IPS-20b (cell line): ENCODE measurements around the gene TMEM202.
"Not testable (repeated sequence)": the region's sequence is repeated elsewhere in the genome, so short reads cannot be mapped to it uniquely, and the experiment has no call there.

Experiments
- H3K27ac ChIP-seq: one replicate; pipeline ENCODE4 v1.5.1; 2013; ENCODE audit warnings: low read length
- H3K27me3 ChIP-seq: 2 replicates; pipeline ENCODE4 v1.6.1; 2013; ENCODE audit warnings: mild to moderate bottlenecking, low read length, inconsistent platforms; ENCODE audit not compliant: insufficient read depth
- H3K36me3 ChIP-seq: 2 replicates; pipeline ENCODE4 v1.6.1; 2013; ENCODE audit warnings: low read depth, mild to moderate bottlenecking, inconsistent platforms, low read length, moderate library complexity; ENCODE audit not compliant: insufficient read depth
- H3K4me1 ChIP-seq: 2 replicates; pipeline ENCODE4 v1.6.1; 2013; ENCODE audit warnings: mild to moderate bottlenecking, control low read depth, inconsistent platforms, low read length, moderate library complexity; ENCODE audit not compliant: insufficient read depth
- H3K4me3 ChIP-seq: 2 replicates; pipeline ENCODE4 v1.5.1; 2013; ENCODE audit warnings: mild to moderate bottlenecking, low read length, inconsistent platforms
- H3K9ac ChIP-seq: 2 replicates; pipeline ENCODE4 v1.6.1; 2013; ENCODE audit warnings: low read depth, mild to moderate bottlenecking, inconsistent platforms, low read length, moderate library complexity
- H3K9me3 ChIP-seq: 2 replicates; pipeline ENCODE4 v1.6.1; 2013; ENCODE audit warnings: mild to moderate bottlenecking, low read depth, low read length, inconsistent platforms; ENCODE audit not compliant: insufficient read depth

TMEM202 gene

GRCh38 chr15:72437650-72438316 is 39.7 kb downstream of the TMEM202 start:
- no peak overlapping the region for H3K9ac ChIP-seq
- no peaks in the 10 kb centered on the region; the same call in 1 of the 2 replicates for H3K27me3 ChIP-seq
- H3K27ac ChIP-seq = no peak overlapping the region
- no peaks in the 10 kb centered on the region for H3K4me1 ChIP-seq
- peaks cover 11% of the 10 kb centered on the region for H3K9me3 ChIP-seq
- H3K4me3 ChIP-seq = no peak overlapping the region
- no peaks in the 10 kb centered on the region for H3K36me3 ChIP-seq

GRCh38 chr15:72442848-72443247 is 44.7 kb downstream of the TMEM202 start:
- H3K4me1 ChIP-seq, H3K27me3 ChIP-seq, H3K4me3 ChIP-seq, H3K9me3 ChIP-seq, H3K27ac ChIP-seq, H3K36me3 ChIP-seq, H3K9ac ChIP-seq: not testable (repeated sequence)

GRCh38 chr15:72445426-72445825 is 47.3 kb downstream of the TMEM202 start:
- Histone ChIP-seq H3K4me1 (no peaks in the 10 kb centered on the region), H3K27ac (no peak overlapping the region), H3K27me3 (no peaks in the 10 kb centered on the region), H3K9ac (no peak overlapping the region), H3K36me3 (no peaks in the 10 kb centered on the region), H3K4me3 (no peak overlapping the region), H3K9me3 (no peaks in the 10 kb centered on the region)

GRCh38 chr15:72450805-72451204 is 52.7 kb downstream of the TMEM202 start:
- Histone ChIP-seq H3K4me3 (no peak overlapping the region), H3K36me3 (no peaks in the 10 kb centered on the region), H3K27me3 (no peaks in the 10 kb centered on the region), H3K9ac (no peak overlapping the region), H3K27ac (no peak overlapping the region), H3K9me3 (no peaks in the 10 kb centered on the region), H3K4me1 (no peaks in the 10 kb centered on the region)

- Histone ChIP-seq H3K27me3 (no peaks in the 10 kb centered on the region), H3K27ac (no peak overlapping the region), H3K4me3 (no peak overlapping the region), H3K9ac (no peak overlapping the region), H3K9me3 (no peaks in the 10 kb centered on the region), H3K4me1 (no peaks in the 10 kb centered on the region), H3K36me3 (no peaks in the 10 kb centered on the region)
Measured at GRCh38 chr15:72451224-72451623, 53.1 kb downstream of the TMEM202 start.

- Histone ChIP-seq H3K4me3 (no peak overlapping the region), H3K9ac (no peak overlapping the region), H3K4me1 (no peaks in the 10 kb centered on the region), H3K27me3 (no peaks in the 10 kb centered on the region), H3K9me3 (no peaks in the 10 kb centered on the region), H3K36me3 (no peaks in the 10 kb centered on the region), H3K27ac (no peak overlapping the region)
Measured at GRCh38 chr15:72456684-72457083, 58.6 kb downstream of the TMEM202 start.
